ENCODE results near the gene SPEG. TPM values are rescaled to one million over a fixed set of nuclear protein-coding genes. Genes with fewer than 3 reads are reported as not detected.

Gene SPEG
- total RNA-seq, 2 donors from 2014 or later, result 30.7 to 53.4 TPM

DNA sequence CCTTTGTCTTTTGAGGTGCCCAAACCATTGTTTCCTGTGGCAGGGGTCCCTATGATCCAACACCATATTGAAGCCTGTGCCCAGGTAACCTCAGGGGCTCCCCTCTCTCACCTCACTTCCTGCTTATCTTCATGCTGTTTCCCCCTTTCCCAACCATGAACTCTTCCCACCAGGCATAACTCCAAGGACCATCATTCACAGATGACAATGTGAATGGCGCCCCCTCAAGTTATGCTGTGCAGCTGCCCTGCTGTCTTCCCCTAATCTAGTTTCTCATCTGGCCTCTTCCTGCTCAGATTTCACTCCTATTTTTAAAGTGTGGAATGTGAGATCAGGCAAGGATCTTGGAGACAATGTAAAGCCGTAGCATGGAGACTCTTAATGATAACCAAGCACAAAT is 65.5 kb downstream of the SPEG start:
- H3K27ac ChIP-seq, result no peak overlapping the region
- H3K4me1 ChIP-seq (replicated peaks), result peaks cover 12% of the 10 kb centered on the region
- no peak for DNase-seq (ENCODE audit: low spot score)
- H3K36me3 ChIP-seq, result no peaks in the 10 kb centered on the region
- WGBS, result 72% methylated on average over 2 of the region's 2 CpGs
- TF ChIP-seq POLR2A (IDR thresholded peaks at IDR 0.05) (no peak), POLR2AphosphoS5 (IDR thresholded peaks at IDR 0.05) (no peak)
- TF ChIP-seq, protein P1, sequence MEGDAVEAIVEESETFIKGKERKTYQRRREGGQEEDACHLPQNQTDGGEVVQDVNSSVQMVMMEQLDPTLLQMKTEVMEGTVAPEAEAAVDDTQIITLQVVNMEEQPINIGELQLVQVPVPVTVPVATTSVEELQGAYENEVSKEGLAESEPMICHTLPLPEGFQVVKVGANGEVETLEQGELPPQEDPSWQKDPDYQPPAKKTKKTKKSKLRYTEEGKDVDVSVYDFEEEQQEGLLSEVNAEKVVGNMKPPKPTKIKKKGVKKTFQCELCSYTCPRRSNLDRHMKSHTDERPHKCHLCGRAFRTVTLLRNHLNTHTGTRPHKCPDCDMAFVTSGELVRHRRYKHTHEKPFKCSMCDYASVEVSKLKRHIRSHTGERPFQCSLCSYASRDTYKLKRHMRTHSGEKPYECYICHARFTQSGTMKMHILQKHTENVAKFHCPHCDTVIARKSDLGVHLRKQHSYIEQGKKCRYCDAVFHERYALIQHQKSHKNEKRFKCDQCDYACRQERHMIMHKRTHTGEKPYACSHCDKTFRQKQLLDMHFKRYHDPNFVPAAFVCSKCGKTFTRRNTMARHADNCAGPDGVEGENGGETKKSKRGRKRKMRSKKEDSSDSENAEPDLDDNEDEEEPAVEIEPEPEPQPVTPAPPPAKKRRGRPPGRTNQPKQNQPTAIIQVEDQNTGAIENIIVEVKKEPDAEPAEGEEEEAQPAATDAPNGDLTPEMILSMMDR (IDR thresholded peaks at IDR 0.05), result no peak
- no peak overlapping the region for H3K4me3 ChIP-seq
- intact Hi-C loops (cut with DNase I), result no loop called here
- H3K9me3 ChIP-seq, result no peaks in the 10 kb centered on the region
- no peaks in the 10 kb centered on the region for H3K27me3 ChIP-seq (replicated peaks; ENCODE audit: insufficient read depth)

DNA sequence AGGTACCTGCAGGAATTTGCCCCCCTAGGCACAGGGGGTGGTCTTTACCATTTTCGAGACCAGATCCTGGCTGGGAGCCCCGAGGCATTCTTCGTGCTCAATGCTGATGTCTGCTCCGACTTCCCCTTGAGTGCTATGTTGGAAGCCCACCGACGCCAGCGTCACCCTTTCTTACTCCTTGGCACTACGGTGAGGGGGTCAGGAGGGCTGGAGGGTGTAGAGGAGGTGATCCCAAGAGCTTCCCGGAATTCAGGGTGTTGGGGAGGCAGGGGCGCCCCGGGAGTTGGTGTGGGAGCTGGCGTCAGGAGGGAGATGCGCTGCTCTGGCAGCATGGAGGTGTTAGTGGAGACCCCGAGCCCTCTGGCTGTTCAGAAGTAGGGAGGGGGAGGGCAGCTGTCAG is 67.2 kb downstream of the SPEG start:
- no peak overlapping the region for H3K27ac ChIP-seq
- H3K4me3 ChIP-seq, result no peak overlapping the region
- intact Hi-C loops (cut with DNase I), result no loop called here
- H3K4me1 ChIP-seq (replicated peaks), result peaks cover 12% of the 10 kb centered on the region
- no peaks in the 10 kb centered on the region for H3K27me3 ChIP-seq (replicated peaks; ENCODE audit: insufficient read depth)
- H3K36me3 ChIP-seq, result peaks cover 0 to 8% of the 10 kb centered on the region in 2 donors
- 94% methylated on average over 14 of the region's 14 CpGs for whole genome bisulfite sequencing
- TF ChIP-seq, protein P1 (IDR thresholded peaks at IDR 0.05), result no peak
- no peak for TF ChIP-seq POLR2AphosphoS5 (IDR thresholded peaks at IDR 0.05)
- no peak for TF ChIP-seq POLR2A (IDR thresholded peaks at IDR 0.05)
- DNase-seq (ENCODE audit: low spot score), result no peak
- H3K9me3 ChIP-seq, result no peaks in the 10 kb centered on the region

GRCh38 chr2:219502618-219503017 is 68.0 kb downstream of the SPEG start:
- Histone ChIP-seq H3K9me3 (no peaks in the 10 kb centered on the region), H3K4me3 (no peak overlapping the region), H3K36me3 (peaks cover 0 to 8% of the 10 kb centered on the region in 2 donors), H3K27ac (no peak overlapping the region), H3K27me3 (replicated peaks; ENCODE audit: insufficient read depth) (no peaks in the 10 kb centered on the region), H3K4me1 (replicated peaks) (peaks cover 7% of the 10 kb centered on the region)
- TF ChIP-seq, protein P1 (IDR thresholded peaks at IDR 0.05), result no peak
- TF ChIP-seq POLR2AphosphoS5 (IDR thresholded peaks at IDR 0.05) (no peak), POLR2A (IDR thresholded peaks at IDR 0.05) (no peak)
- DNase-seq (ENCODE audit: low spot score), result no peak
- intact Hi-C loops (cut with DNase I), result no loop called here

- no peak for DNase-seq (ENCODE audit: low spot score)
- Histone ChIP-seq H3K4me3 (no peak overlapping the region), H3K36me3 (peaks cover 0 to 8% of the 10 kb centered on the region in 2 donors), H3K9me3 (no peaks in the 10 kb centered on the region), H3K4me1 (replicated peaks) (peaks cover 2% of the 10 kb centered on the region), H3K27ac (no peak overlapping the region), H3K27me3 (replicated peaks; ENCODE audit: insufficient read depth) (no peaks in the 10 kb centered on the region)
- no peak for TF ChIP-seq POLR2AphosphoS5 (IDR thresholded peaks at IDR 0.05)
- TF ChIP-seq, protein P1 (IDR thresholded peaks at IDR 0.05), result no peak
- TF ChIP-seq POLR2A (IDR thresholded peaks at IDR 0.05), result no peak
- intact Hi-C loops (cut with DNase I), result no loop called here
- 83% methylated on average over 9 of the region's 9 CpGs for WGBS
Observed at GRCh38 chr2:219505585-219505984, 70.9 kb downstream of the SPEG start.

DNA sequence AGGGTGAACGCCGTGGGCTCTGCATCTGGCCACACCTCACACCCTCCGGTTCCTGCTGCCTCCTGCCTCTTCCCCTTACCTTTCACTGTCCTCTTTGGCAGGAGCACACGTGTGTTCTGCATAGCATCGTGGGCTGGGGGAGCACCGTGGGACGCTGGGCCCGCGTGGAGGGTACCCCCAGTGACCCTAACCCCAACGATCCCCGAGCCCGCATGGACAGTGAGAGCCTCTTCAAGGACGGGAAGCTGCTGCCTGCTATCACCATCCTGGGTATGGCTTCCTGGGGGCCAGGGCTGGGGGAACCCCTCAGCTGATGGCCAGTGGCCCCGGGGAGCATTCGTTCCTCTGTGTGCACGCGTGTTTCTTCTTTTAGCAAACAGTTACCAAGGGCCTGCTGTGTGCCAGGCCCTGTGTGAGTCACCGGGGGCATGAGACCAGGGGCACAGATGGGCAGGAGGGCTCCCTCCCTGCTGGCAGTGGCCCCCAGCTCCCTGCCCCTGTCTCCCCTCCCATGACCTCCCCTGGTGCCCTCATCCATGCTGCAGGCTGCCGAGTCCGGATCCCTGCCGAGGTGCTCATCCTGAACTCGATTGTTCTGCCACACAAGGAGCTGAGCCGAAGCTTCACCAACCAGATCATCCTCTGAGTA is 71.6 kb downstream of the SPEG start:
- Histone ChIP-seq H3K4me1 (replicated peaks) (peaks cover 2% of the 10 kb centered on the region), H3K36me3 (peaks cover 0 to 8% of the 10 kb centered on the region in 2 donors), H3K27ac (no peak overlapping the region), H3K9me3 (no peaks in the 10 kb centered on the region), H3K4me3 (no peak overlapping the region), H3K27me3 (replicated peaks; ENCODE audit: insufficient read depth) (no peaks in the 10 kb centered on the region)
- WGBS, result 76% methylated on average over 23 of the region's 23 CpGs
- TF ChIP-seq POLR2A (IDR thresholded peaks at IDR 0.05) (no peak), POLR2AphosphoS5 (IDR thresholded peaks at IDR 0.05) (no peak)
- TF ChIP-seq, protein P1 (IDR thresholded peaks at IDR 0.05), result no peak
- DNase-seq (ENCODE audit: low spot score), result no peak
- intact Hi-C loops (cut with DNase I), result no loop called here

Data from prostate gland (tissue), 2 donors.